ENCODE measurements around the gene ARHGAP22.

DNA sequence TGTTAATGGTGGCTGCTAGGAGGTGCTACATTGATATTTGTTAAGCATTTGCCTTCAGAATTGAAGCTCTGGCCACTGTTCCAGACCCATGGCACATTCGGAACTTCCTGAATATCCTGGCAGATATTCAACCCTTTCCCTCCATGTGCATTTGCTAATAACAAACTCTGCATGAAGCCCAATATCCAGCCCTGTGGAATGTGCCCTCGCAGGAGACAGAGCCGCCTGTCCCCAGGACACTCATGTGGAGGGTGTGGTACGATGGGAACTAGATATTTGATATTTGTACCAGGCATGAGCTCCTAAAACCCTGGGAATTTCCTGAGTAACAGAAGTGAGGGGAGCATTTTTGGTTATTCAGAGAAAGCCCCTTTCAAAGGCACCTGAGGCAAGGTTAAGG is 21.6 kb upstream of the ARHGAP22 start:
- TF ChIP-seq, protein P1, sequence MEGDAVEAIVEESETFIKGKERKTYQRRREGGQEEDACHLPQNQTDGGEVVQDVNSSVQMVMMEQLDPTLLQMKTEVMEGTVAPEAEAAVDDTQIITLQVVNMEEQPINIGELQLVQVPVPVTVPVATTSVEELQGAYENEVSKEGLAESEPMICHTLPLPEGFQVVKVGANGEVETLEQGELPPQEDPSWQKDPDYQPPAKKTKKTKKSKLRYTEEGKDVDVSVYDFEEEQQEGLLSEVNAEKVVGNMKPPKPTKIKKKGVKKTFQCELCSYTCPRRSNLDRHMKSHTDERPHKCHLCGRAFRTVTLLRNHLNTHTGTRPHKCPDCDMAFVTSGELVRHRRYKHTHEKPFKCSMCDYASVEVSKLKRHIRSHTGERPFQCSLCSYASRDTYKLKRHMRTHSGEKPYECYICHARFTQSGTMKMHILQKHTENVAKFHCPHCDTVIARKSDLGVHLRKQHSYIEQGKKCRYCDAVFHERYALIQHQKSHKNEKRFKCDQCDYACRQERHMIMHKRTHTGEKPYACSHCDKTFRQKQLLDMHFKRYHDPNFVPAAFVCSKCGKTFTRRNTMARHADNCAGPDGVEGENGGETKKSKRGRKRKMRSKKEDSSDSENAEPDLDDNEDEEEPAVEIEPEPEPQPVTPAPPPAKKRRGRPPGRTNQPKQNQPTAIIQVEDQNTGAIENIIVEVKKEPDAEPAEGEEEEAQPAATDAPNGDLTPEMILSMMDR (IDR thresholded peaks at IDR 0.05), result no peak
- TF ChIP-seq REST (IDR thresholded peaks at IDR 0.05; ENCODE audit: insufficient read depth in 1 of 2, low read depth in 2 of 2, low read length in 1 of 2), result no peak
